Inflammatory macrophage (primary cell): ENCODE measurements around the gene OR2L8.

Source experiments
- DNase-seq, 2 donors: peaks; one replicate each; pipeline ENCODE4 v3.0.0-alpha.2; 2020 to 2022

The OR2L8 gene

GRCh38 chr1:247998811-247999210 lies 50.2 kb downstream of the OR2L8 start:
- DNase-seq, result no peak
